D721Med (cell line): ENCODE data around the gene BORCS5.

Experiments
- DNase-seq: peaks from one replicate; pipeline ENCODE4 v3.0.0; 2011; ENCODE audit warnings: low spot score; ENCODE audit not compliant: insufficient read length
- FAIRE-seq: peaks from 2 replicates; lab custom pipeline; 2011; peaks lifted over from hg19 to GRCh38; lab: Jason Lieb, UNC
- CTCF ChIP-seq: IDR thresholded peaks from 2 replicates; pipeline ENCODE4 v1.5.1; 2012; ENCODE audit warnings: mild to moderate bottlenecking, control low read depth; ENCODE audit not compliant: insufficient read depth; ENCODE audit errors: missing control alignments

Gene BORCS5

GRCh38 chr12:12366701-12367481, 10.0 kb downstream of the BORCS5 start:
- DNase-seq (no peak), FAIRE-seq (peak; percentile 77)
- TF ChIP-seq CTCF, result no peak

GRCh38 chr12:12367482-12367998, 10.7 kb downstream of the BORCS5 start:
- TF ChIP-seq CTCF, result no peak
- DNase-seq, result no peak
- FAIRE-seq, result no peak

GRCh38 chr12:12372946-12373722, 16.3 kb downstream of the BORCS5 start:
- TF ChIP-seq CTCF, result no peak

GRCh38 chr12:12376646-12377448, 20.0 kb downstream of the BORCS5 start:
- FAIRE-seq (peak; percentile 29), DNase-seq (no peak)
- TF ChIP-seq CTCF, result peak; percentile 79

More at GRCh38 chr12:12372946-12373722, 16.3 kb downstream of the BORCS5 start:
- FAIRE-seq (no peak), DNase-seq (no peak)

- no peak for TF ChIP-seq CTCF
- DNase-seq, result no peak
- FAIRE-seq, result no peak
Measured at GRCh38 chr12:12378616-12379015, 21.7 kb downstream of the BORCS5 start.

GRCh38 chr12:12379831-12380730, 23.2 kb downstream of the BORCS5 start:
- DNase-seq (no peak), FAIRE-seq (no peak)
- no peak for TF ChIP-seq CTCF
